PC-3 (cell line): ENCODE results near the gene TCERG1L.

Source experiments
- CTCF ChIP-seq: fragments of 300-600 bp; sonication (generic); conservative IDR thresholded peaks from 2 replicates; pipeline ENCODE4 v1.5.1; 2017; ENCODE audit warnings: antibody characterized with exemption, low read depth, mild to moderate bottlenecking, low read length
- EZH2phosphoT487 ChIP-seq: fragments of 300-600 bp; sonication (generic); IDR thresholded peaks from 2 replicates; pipeline ENCODE4 v1.6.1; 2018; ENCODE audit warnings: mild to moderate bottlenecking, antibody characterized with exemption, low read length, borderline replicate concordance

GRCh38 chr10:131158695-131159094, 152.8 kb downstream of the TCERG1L start:
- TF ChIP-seq CTCF (no peak), EZH2phosphoT487 (no peak)
